Esophagus squamous epithelium (tissue), 4 donors: Measurements from ENCODE around the gene HJV.

ENCODE experiments used
- POLR2A ChIP-seq, 4 donors: fragments of 450-650 bp; IDR thresholded peaks; one replicate each; pipeline ENCODE4 v1.6.1; 2017; ENCODE audit warnings: antibody characterized with exemption in 4 of 4, mild to moderate bottlenecking in 4 of 4, moderate library complexity in 3 of 4
- TF ChIP-seq, protein P1 (sequence below), 6 experiments: fragments of 450-650 bp in 4 of 6; fragments of 200-600 bp in 2 of 6; sonication (generic) in 2 of 6; IDR thresholded peaks; one replicate each; pipeline ENCODE4 v1.5.1; 2016 to 2019; ENCODE audit warnings: antibody characterized with exemption in 6 of 6, mild to moderate bottlenecking in 4 of 6, moderate library complexity in 4 of 6

DNA sequence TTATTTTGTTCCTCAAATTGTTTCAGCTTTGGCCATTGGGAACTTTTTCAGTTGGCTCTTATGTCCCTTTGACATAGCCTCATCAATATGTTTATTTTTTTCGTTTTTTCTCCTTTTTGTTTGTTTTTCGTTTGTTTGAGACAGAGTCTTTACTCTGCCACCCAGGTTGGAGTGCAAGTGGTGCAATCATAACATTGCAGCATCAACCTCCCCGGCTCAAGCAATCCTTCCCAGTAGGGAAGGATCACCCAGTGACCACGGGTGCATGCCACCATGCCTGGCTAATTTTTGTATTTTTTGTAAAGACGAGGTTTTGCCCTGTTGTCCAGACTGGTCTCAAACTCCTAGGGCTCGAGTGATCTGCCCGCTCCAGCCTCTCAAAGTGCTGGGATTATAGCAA is 49.0 kb downstream of the HJV start:
- TF ChIP-seq, protein P1, sequence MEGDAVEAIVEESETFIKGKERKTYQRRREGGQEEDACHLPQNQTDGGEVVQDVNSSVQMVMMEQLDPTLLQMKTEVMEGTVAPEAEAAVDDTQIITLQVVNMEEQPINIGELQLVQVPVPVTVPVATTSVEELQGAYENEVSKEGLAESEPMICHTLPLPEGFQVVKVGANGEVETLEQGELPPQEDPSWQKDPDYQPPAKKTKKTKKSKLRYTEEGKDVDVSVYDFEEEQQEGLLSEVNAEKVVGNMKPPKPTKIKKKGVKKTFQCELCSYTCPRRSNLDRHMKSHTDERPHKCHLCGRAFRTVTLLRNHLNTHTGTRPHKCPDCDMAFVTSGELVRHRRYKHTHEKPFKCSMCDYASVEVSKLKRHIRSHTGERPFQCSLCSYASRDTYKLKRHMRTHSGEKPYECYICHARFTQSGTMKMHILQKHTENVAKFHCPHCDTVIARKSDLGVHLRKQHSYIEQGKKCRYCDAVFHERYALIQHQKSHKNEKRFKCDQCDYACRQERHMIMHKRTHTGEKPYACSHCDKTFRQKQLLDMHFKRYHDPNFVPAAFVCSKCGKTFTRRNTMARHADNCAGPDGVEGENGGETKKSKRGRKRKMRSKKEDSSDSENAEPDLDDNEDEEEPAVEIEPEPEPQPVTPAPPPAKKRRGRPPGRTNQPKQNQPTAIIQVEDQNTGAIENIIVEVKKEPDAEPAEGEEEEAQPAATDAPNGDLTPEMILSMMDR (IDR thresholded peaks at IDR 0.05) = no peak
- no peak for TF ChIP-seq POLR2A (IDR thresholded peaks at IDR 0.05)
